Measurements from ENCODE around the gene CCDC88C. TPM values are rescaled to one million over a fixed set of nuclear protein-coding genes. Genes with fewer than 3 reads are reported as not detected.

The CCDC88C gene
- polyA plus RNA-seq, 1 donor (not counting 4 experiments of a cell fraction or from before 2014, with no cell fraction given): 2.4 TPM

DNA sequence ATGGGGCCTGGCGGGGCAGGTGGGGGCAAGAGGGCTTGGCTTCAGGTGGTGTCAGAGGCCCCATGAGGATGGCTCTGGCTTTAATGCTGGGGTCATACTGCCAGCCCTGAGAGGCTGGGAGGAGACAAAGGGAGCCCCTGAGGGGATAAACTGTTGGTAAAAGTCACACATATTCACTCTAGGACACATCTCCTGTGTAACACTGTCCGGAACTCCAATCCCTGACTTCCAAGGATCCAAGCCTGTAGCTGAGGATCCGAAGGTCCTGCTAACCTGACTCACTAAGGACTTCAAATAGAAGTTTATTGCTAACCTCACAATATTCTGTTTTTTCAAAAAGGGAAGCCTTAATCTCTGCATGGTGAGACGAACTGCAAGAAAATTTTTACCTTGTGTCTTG is 134.0 kb downstream of the CCDC88C start:
- FAIRE-seq: peak; percentile 29
- DNase-seq (ENCODE audit: low read depth, low spot score): no peak
- Histone ChIP-seq H3K27me3 (ENCODE audit: control insufficient read depth, extremely low read depth, insufficient read depth, low read length) (no peaks in the 10 kb centered on the region), H3K27ac (ENCODE audit: control insufficient read depth, insufficient read depth, low read length) (no peak overlapping the region), H3K36me3 (ENCODE audit: control insufficient read depth in 2 of 2, extremely low read depth in 1 of 2, insufficient read depth in 2 of 2, low read length in 2 of 2) (no peaks in the 10 kb centered on the region), H3K4me2 (ENCODE audit: control insufficient read depth, extremely low read depth, insufficient read depth, low read depth, low read length) (peak overlapping the region; percentile 42), H3K9me3 (ENCODE audit: control insufficient read depth, low read depth, low read length) (no peaks in the 10 kb centered on the region), H3K79me2 (ENCODE audit: control insufficient read depth, insufficient read depth, low read length) (no peaks in the 10 kb centered on the region), H3K4me3 (ENCODE audit: control insufficient read depth in 2 of 3, extremely low read depth in 1 of 3, insufficient read depth in 2 of 3, low read depth in 1 of 3, low read length in 3 of 3) (no peak overlapping the region), H3K4me1 (ENCODE audit: control insufficient read depth, extremely low read depth, insufficient read depth, low read length) (peaks cover 30% of the 10 kb centered on the region), H3K9me1 (ENCODE audit: control insufficient read depth, extremely low read depth, insufficient read depth, low read length) (no peaks in the 10 kb centered on the region), H2AFZ (ENCODE audit: control insufficient read depth, low read length) (no peak overlapping the region), H4K20me1 (ENCODE audit: control insufficient read depth, extremely low read depth, insufficient read depth, low read length) (no peaks in the 10 kb centered on the region), H3K9ac (ENCODE audit: control insufficient read depth, extremely low read depth, insufficient read depth, low read length) (no peak overlapping the region)
- dilution Hi-C loops (cut with MboI; ENCODE audit: extremely low pct_ligation_motif_present, low sequenced_read_pairs): loop anchor here (25.0 kb wide), 2 partner anchors 121 to 371 kb away; no protein-coding TSS in a partner anchor
- TF ChIP-seq, protein P1, sequence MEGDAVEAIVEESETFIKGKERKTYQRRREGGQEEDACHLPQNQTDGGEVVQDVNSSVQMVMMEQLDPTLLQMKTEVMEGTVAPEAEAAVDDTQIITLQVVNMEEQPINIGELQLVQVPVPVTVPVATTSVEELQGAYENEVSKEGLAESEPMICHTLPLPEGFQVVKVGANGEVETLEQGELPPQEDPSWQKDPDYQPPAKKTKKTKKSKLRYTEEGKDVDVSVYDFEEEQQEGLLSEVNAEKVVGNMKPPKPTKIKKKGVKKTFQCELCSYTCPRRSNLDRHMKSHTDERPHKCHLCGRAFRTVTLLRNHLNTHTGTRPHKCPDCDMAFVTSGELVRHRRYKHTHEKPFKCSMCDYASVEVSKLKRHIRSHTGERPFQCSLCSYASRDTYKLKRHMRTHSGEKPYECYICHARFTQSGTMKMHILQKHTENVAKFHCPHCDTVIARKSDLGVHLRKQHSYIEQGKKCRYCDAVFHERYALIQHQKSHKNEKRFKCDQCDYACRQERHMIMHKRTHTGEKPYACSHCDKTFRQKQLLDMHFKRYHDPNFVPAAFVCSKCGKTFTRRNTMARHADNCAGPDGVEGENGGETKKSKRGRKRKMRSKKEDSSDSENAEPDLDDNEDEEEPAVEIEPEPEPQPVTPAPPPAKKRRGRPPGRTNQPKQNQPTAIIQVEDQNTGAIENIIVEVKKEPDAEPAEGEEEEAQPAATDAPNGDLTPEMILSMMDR (optimal IDR thresholded peaks at IDR 0.05 in 1 of 3, IDR thresholded peaks at IDR 0.05 in 1 of 3, conservative IDR thresholded peaks at IDR 0.05 in 1 of 3; ENCODE audit: extremely low read depth in 1 of 3, insufficient read depth in 2 of 3, low read length in 3 of 3): no peak
- no peak for TF ChIP-seq EZH2 (IDR thresholded peaks at IDR 0.05; ENCODE audit: low read length)

DNA sequence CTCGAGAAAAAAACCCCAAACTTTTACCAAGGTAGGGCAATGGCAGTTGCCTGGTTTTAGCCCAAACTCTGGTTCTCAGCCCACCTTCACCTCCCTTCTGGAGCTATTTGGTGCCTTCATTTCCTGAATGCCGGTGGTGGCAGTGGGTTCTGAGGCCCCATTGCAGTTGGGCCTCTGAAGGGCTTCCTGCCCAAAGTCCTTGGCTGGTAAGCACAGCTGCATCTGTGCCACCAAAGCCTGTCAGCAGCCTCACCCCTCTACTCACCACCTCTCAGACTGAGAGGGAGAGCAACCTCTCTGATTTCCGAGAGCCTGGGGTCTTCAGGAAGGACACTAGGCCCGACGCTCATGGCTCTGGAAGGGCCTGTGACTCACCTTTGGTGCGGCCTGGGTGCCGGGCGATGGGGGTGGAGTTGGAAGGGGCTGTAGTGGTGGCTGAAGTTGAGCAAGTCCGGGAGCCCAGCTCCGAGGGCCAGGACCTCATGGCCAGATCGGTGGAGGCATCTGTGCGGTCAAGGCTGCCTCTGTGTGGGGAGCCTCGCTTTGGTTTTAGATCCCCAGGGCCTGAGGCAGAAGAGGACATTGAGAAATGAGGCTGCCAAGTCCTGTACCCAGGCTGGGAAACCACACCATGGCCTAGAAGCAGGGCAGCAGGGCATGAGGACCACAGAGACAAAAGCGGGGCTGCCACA is 134.5 kb downstream of the CCDC88C start:
- H2AFZ ChIP-seq (ENCODE audit: control insufficient read depth, low read length): no peak overlapping the region
- no peaks in the 10 kb centered on the region for H3K9me1 ChIP-seq (ENCODE audit: control insufficient read depth, extremely low read depth, insufficient read depth, low read length)
- H3K4me2 ChIP-seq (ENCODE audit: control insufficient read depth, extremely low read depth, insufficient read depth, low read depth, low read length): no peak overlapping the region
- H3K36me3 ChIP-seq (ENCODE audit: control insufficient read depth in 2 of 2, extremely low read depth in 1 of 2, insufficient read depth in 2 of 2, low read length in 2 of 2): no peaks in the 10 kb centered on the region
- no peak overlapping the region for H3K9ac ChIP-seq (ENCODE audit: control insufficient read depth, extremely low read depth, insufficient read depth, low read length)
- H3K27me3 ChIP-seq (ENCODE audit: control insufficient read depth, extremely low read depth, insufficient read depth, low read length): no peaks in the 10 kb centered on the region
- TF ChIP-seq, protein P1 (optimal IDR thresholded peaks at IDR 0.05 in 1 of 3, IDR thresholded peaks at IDR 0.05 in 1 of 3, conservative IDR thresholded peaks at IDR 0.05 in 1 of 3; ENCODE audit: extremely low read depth in 1 of 3, insufficient read depth in 2 of 3, low read length in 3 of 3): no peak
- no peak for TF ChIP-seq EZH2 (IDR thresholded peaks at IDR 0.05; ENCODE audit: low read length)
- H3K9me3 ChIP-seq (ENCODE audit: control insufficient read depth, low read depth, low read length): no peaks in the 10 kb centered on the region
- DNase-seq (ENCODE audit: low read depth, low spot score) (no peak), FAIRE-seq (no peak)
- peaks cover 35% of the 10 kb centered on the region for H3K4me1 ChIP-seq (ENCODE audit: control insufficient read depth, extremely low read depth, insufficient read depth, low read length)
- no peaks in the 10 kb centered on the region for H3K79me2 ChIP-seq (ENCODE audit: control insufficient read depth, insufficient read depth, low read length)
- dilution Hi-C loops (cut with MboI; ENCODE audit: extremely low pct_ligation_motif_present, low sequenced_read_pairs): loop anchor here (25.0 kb wide), 2 partner anchors 121 to 371 kb away; no protein-coding TSS in a partner anchor
- H3K27ac ChIP-seq (ENCODE audit: control insufficient read depth, insufficient read depth, low read length): no peak overlapping the region
- H3K4me3 ChIP-seq (ENCODE audit: control insufficient read depth in 2 of 3, extremely low read depth in 1 of 3, insufficient read depth in 2 of 3, low read depth in 1 of 3, low read length in 3 of 3): no peak overlapping the region
- no peaks in the 10 kb centered on the region for H4K20me1 ChIP-seq (ENCODE audit: control insufficient read depth, extremely low read depth, insufficient read depth, low read length)

Data from keratinocyte (primary cell).